ENCODE data around the gene TMEM167A.

GRCh38 chr5:83076742-83077661 lies at the start of gene TMEM167A, which contains the start of gene XRCC4:
- TF ChIP-seq CTCF (IDR thresholded peaks at IDR 0.05) = no peak
- peak; percentile 90 for TF ChIP-seq POLR2A (IDR thresholded peaks at IDR 0.05)

Measured in right lobe of liver (tissue), 4 donors.